ENCODE measurements around the gene DHDDS. TPM values are rescaled to one million over a fixed set of nuclear protein-coding genes. Genes with fewer than 3 reads are reported as not detected.

Gene DHDDS
- total RNA-seq, 1 experiment from 2014 or later: 36.7 TPM

- DNase-seq (ENCODE audit: low read depth in 1 of 2, low spot score in 2 of 2): no peak
- Histone ChIP-seq H3K36me3 (peaks cover 89% of the 10 kb centered on the region), H3K4me1 (replicated peaks) (no peaks in the 10 kb centered on the region), H3K27ac (no peak overlapping the region), H3K27me3 (replicated peaks) (no peaks in the 10 kb centered on the region), H3K9me3 (replicated peaks) (no peaks in the 10 kb centered on the region), H3K4me3 (no peak overlapping the region)
Observed at GRCh38 chr1:26440259-26440658, 8.1 kb downstream of the DHDDS start.

- Histone ChIP-seq H3K36me3 (peaks cover 79% of the 10 kb centered on the region), H3K27me3 (replicated peaks) (no peaks in the 10 kb centered on the region), H3K4me3 (no peak overlapping the region), H3K27ac (no peak overlapping the region), H3K4me1 (replicated peaks) (no peaks in the 10 kb centered on the region), H3K9me3 (replicated peaks) (no peaks in the 10 kb centered on the region)
- no peak for DNase-seq (ENCODE audit: low read depth in 1 of 2, low spot score in 2 of 2)
Observed at GRCh38 chr1:26449868-26450267, 17.7 kb downstream of the DHDDS start.

- no peaks in the 10 kb centered on the region for H3K9me3 ChIP-seq (replicated peaks)
- peaks cover 76% of the 10 kb centered on the region for H3K36me3 ChIP-seq
- H3K4me3 ChIP-seq: no peak overlapping the region
- DNase-seq (ENCODE audit: low read depth in 1 of 2, low spot score in 2 of 2): no peak
- H3K27me3 ChIP-seq (replicated peaks): no peaks in the 10 kb centered on the region
- H3K4me1 ChIP-seq (replicated peaks): no peaks in the 10 kb centered on the region
- H3K27ac ChIP-seq: no peak overlapping the region
Observed at GRCh38 chr1:26450908-26451307, 18.8 kb downstream of the DHDDS start.

- H3K36me3 ChIP-seq: peaks cover 64% of the 10 kb centered on the region
- H3K9me3 ChIP-seq (replicated peaks): no peaks in the 10 kb centered on the region
- H3K27ac ChIP-seq: no peak overlapping the region
- no peaks in the 10 kb centered on the region for H3K4me1 ChIP-seq (replicated peaks)
- no peak overlapping the region for H3K4me3 ChIP-seq
- no peak for DNase-seq (ENCODE audit: low read depth in 1 of 2, low spot score in 2 of 2)
- no peaks in the 10 kb centered on the region for H3K27me3 ChIP-seq (replicated peaks)
Observed at GRCh38 chr1:26452459-26453183, 20.5 kb downstream of the DHDDS start.

- Histone ChIP-seq H3K4me1 (replicated peaks) (no peaks in the 10 kb centered on the region), H3K27me3 (replicated peaks) (no peaks in the 10 kb centered on the region), H3K36me3 (peaks cover 56% of the 10 kb centered on the region), H3K9me3 (replicated peaks) (no peaks in the 10 kb centered on the region), H3K27ac (no peak overlapping the region), H3K4me3 (no peak overlapping the region)
- no peak for DNase-seq (ENCODE audit: low read depth in 1 of 2, low spot score in 2 of 2)
Observed at GRCh38 chr1:26459148-26459547, 27.0 kb downstream of the DHDDS start.

GRCh38 chr1:26459573-26460031 is 27.5 kb downstream of the DHDDS start:
- no peak overlapping the region for H3K27ac ChIP-seq
- no peaks in the 10 kb centered on the region for H3K9me3 ChIP-seq (replicated peaks)
- no peak for DNase-seq (ENCODE audit: low read depth in 1 of 2, low spot score in 2 of 2)
- H3K27me3 ChIP-seq (replicated peaks): no peaks in the 10 kb centered on the region
- H3K36me3 ChIP-seq: peaks cover 60% of the 10 kb centered on the region
- no peaks in the 10 kb centered on the region for H3K4me1 ChIP-seq (replicated peaks)
- no peak overlapping the region for H3K4me3 ChIP-seq

GRCh38 chr1:26468911-26469310 is 36.8 kb downstream of the DHDDS start:
- no peaks in the 10 kb centered on the region for H3K27me3 ChIP-seq (replicated peaks)
- H3K27ac ChIP-seq: no peak overlapping the region
- peaks cover 21% of the 10 kb centered on the region for H3K4me1 ChIP-seq (replicated peaks)
- DNase-seq (ENCODE audit: low read depth in 1 of 2, low spot score in 2 of 2): no peak
- H3K4me3 ChIP-seq: no peak overlapping the region
- no peaks in the 10 kb centered on the region for H3K9me3 ChIP-seq (replicated peaks)
- peaks cover 70% of the 10 kb centered on the region for H3K36me3 ChIP-seq

GRCh38 chr1:26469558-26469957 is 37.4 kb downstream of the DHDDS start:
- peaks cover 28% of the 10 kb centered on the region for H3K4me1 ChIP-seq (replicated peaks)
- H3K36me3 ChIP-seq: peaks cover 71% of the 10 kb centered on the region
- H3K4me3 ChIP-seq: no peak overlapping the region
- H3K27me3 ChIP-seq (replicated peaks): no peaks in the 10 kb centered on the region
- no peak for DNase-seq (ENCODE audit: low read depth in 1 of 2, low spot score in 2 of 2)
- no peaks in the 10 kb centered on the region for H3K9me3 ChIP-seq (replicated peaks)
- H3K27ac ChIP-seq: no peak overlapping the region

- no peaks in the 10 kb centered on the region for H3K9me3 ChIP-seq (replicated peaks)
- DNase-seq (ENCODE audit: low read depth in 1 of 2, low spot score in 2 of 2): no peak
- no peaks in the 10 kb centered on the region for H3K27me3 ChIP-seq (replicated peaks)
- H3K27ac ChIP-seq: no peak overlapping the region
- H3K4me1 ChIP-seq (replicated peaks): peaks cover 31% of the 10 kb centered on the region
- peak overlapping the region; percentile 98 for H3K4me3 ChIP-seq
- peaks cover 65% of the 10 kb centered on the region for H3K36me3 ChIP-seq
Observed at GRCh38 chr1:26470878-26471497, 38.9 kb downstream of the DHDDS start.

GRCh38 chr1:26471498-26472319 is 39.6 kb downstream of the DHDDS start:
- Histone ChIP-seq H3K27me3 (replicated peaks) (no peaks in the 10 kb centered on the region), H3K27ac (no peak overlapping the region), H3K4me1 (replicated peaks) (peaks cover 31% of the 10 kb centered on the region), H3K9me3 (replicated peaks) (no peaks in the 10 kb centered on the region), H3K4me3 (peak overlapping the region; percentile 98), H3K36me3 (peaks cover 65% of the 10 kb centered on the region)
- peak; percentile 79 to 83 for DNase-seq (ENCODE audit: low read depth in 1 of 2, low spot score in 2 of 2)

- peak; percentile 86 to 94 for DNase-seq (ENCODE audit: low read depth in 1 of 2, low spot score in 2 of 2)
- Histone ChIP-seq H3K36me3 (peaks cover 65% of the 10 kb centered on the region), H3K4me1 (replicated peaks) (peaks cover 31% of the 10 kb centered on the region), H3K27me3 (replicated peaks) (no peaks in the 10 kb centered on the region), H3K9me3 (replicated peaks) (no peaks in the 10 kb centered on the region), H3K27ac (peak within 1 kb of the TSS; percentile 100), H3K4me3 (peak within 1 kb of the TSS; percentile 98)
Observed at GRCh38 chr1:26472320-26472900, 40.3 kb downstream of the DHDDS start, which contains the start of gene HMGN2. Gene HMGN2, plus strand, starts transcription at chr1:26472440. Its CDS starts 173 bp downstream, at chr1:26472613.

- Histone ChIP-seq H3K9me3 (replicated peaks) (no peaks in the 10 kb centered on the region), H3K4me3 (peak overlapping the region; percentile 98), H3K27me3 (replicated peaks) (no peaks in the 10 kb centered on the region), H3K27ac (peak overlapping the region; percentile 100), H3K4me1 (replicated peaks) (peaks cover 31% of the 10 kb centered on the region), H3K36me3 (peaks cover 63% of the 10 kb centered on the region)
- peak; percentile 94 to 96 for DNase-seq (ENCODE audit: low read depth in 1 of 2, low spot score in 2 of 2)
Observed at GRCh38 chr1:26472901-26473845, 41.1 kb downstream of the DHDDS start.

GRCh38 chr1:26474818-26475217 is 42.7 kb downstream of the DHDDS start:
- peaks cover 31% of the 10 kb centered on the region for H3K4me1 ChIP-seq (replicated peaks)
- no peaks in the 10 kb centered on the region for H3K9me3 ChIP-seq (replicated peaks)
- H3K4me3 ChIP-seq: no peak overlapping the region
- no peak for DNase-seq (ENCODE audit: low read depth in 1 of 2, low spot score in 2 of 2)
- H3K27ac ChIP-seq: no peak overlapping the region
- no peaks in the 10 kb centered on the region for H3K27me3 ChIP-seq (replicated peaks)
- peaks cover 65% of the 10 kb centered on the region for H3K36me3 ChIP-seq
